HCT116 (cell line): Measurements from ENCODE around the gene LYPD6. TPM values are rescaled to one million over a fixed set of nuclear protein-coding genes. Genes with fewer than 3 reads are reported as not detected.
"Not testable (repeated sequence)": the region's sequence is repeated elsewhere in the genome, so short reads cannot be mapped to it uniquely, and the experiment has no call there.

Source experiments
- ATAC-seq: fragments of 200-7000 bp; cut with Tn5 transposase; 2 replicates; pipeline ENCODE4 v1.9.1; 2020; ENCODE audit warnings: mild to moderate bottlenecking, moderate library complexity
- BruUV-seq: library from RNA; stranded (reverse); fragments of 400-500 nt; replicated peaks from 2 replicates; lab custom pipeline; 2021; lab: Mats Ljungman, UMichigan
- CTCF ChIA-PET: fragments of 300-600 bp; sonication (Branson Sonifier 250); formaldehyde crosslinking; loops from one replicate; lab custom pipeline; 2021; ENCODE audit warnings: antibody characterized with exemption; lab: Charles Lee
- POLR2A ChIA-PET: fragments of 300-600, 350-600 bp; sonication (Branson Sonifier 250); formaldehyde crosslinking; loops from one replicate; lab custom pipeline; 2021; ENCODE audit warnings: antibody characterized with exemption; lab: Charles Lee
- RAD21 ChIA-PET, 2 experiments: fragments of 300-600 bp; sonication (Branson Sonifier 250); formaldehyde crosslinking; loops; one replicate each; lab custom pipeline; 2023; ENCODE audit warnings: low total read pairs in 2 of 2; ENCODE audit not compliant: uncharacterized antibody in 2 of 2, unreplicated experiment in 2 of 2, low non-redundant PET in 1 of 2; lab: Charles Lee
- DNase-seq: peaks from one replicate; pipeline ENCODE4 v3.0.0-alpha.2; 2010; ENCODE audit warnings: low read depth, low spot score
- H2AFZ ChIP-seq: fragments of 200-600 bp; shearing (Covaris generic), sonication (generic); 2 replicates; pipeline ENCODE4 v1.6.1; 2017; ENCODE audit warnings: low read depth, mixed run types, mixed read lengths, antibody characterized with exemption, low read length; ENCODE audit not compliant: poor library complexity, severe bottlenecking
- H3K27ac ChIP-seq: 2 replicates; pipeline ENCODE4 v1.5.1; 2012; ENCODE audit warnings: low read depth, low read length
- H3K27me3 ChIP-seq: fragments of 200-600 bp; sonication (generic); 2 replicates; pipeline ENCODE4 v1.6.1; 2016; ENCODE audit warnings: mixed run types, low read length, mixed read lengths; ENCODE audit not compliant: insufficient read depth
- H3K36me3 ChIP-seq, 2 experiments: fragments of 200-500 bp in 1 of 2; fragments of 200-600 bp in 1 of 2; sonication (Bioruptor generic) in 1 of 2; sonication (generic) in 1 of 2; 2 replicates each; pipeline versions ENCODE4 v1.5.1 to v1.6.1; 2014 to 2016; ENCODE audit warnings: low read length in 2 of 2, inconsistent platforms in 1 of 2, mixed read lengths in 1 of 2, mixed run types in 1 of 2; ENCODE audit not compliant: insufficient read depth in 2 of 2, control insufficient read depth in 1 of 2
- H3K4me1 ChIP-seq, 2 experiments: fragments of 200-600 bp in 1 of 2; sonication (generic) in 1 of 2; 2 replicates each; pipeline versions ENCODE4 v1.5.1 to v1.6.1; 2012 to 2017; ENCODE audit warnings: low read length in 2 of 2, inconsistent platforms in 1 of 2, mild to moderate bottlenecking in 1 of 2, mixed read lengths in 1 of 2, mixed run types in 1 of 2, moderate library complexity in 1 of 2; ENCODE audit not compliant: insufficient read depth in 2 of 2, control insufficient read depth in 1 of 2
- H3K4me2 ChIP-seq: fragments of 200-600 bp; sonication (generic); 2 replicates; pipeline ENCODE4 v1.6.1; 2017; ENCODE audit warnings: mixed run types, low read length, mixed read lengths
- H3K4me3 ChIP-seq, 2 experiments: fragments of 200-600 bp in 1 of 2; sonication (generic) in 1 of 2; replicated peaks in 1 of 2; 2 replicates each; pipeline ENCODE4 v1.5.1; 2011 to 2016; ENCODE audit warnings: low read length in 2 of 2, control low read depth in 1 of 2, low read depth in 1 of 2, mild to moderate bottlenecking in 1 of 2, mixed read lengths in 1 of 2, mixed run types in 1 of 2
- H3K79me2 ChIP-seq: fragments of 200-600 bp; sonication (generic); 2 replicates; pipeline ENCODE4 v1.6.1; 2017; ENCODE audit warnings: mild to moderate bottlenecking, mixed run types, low read length, moderate library complexity, mixed read lengths; ENCODE audit not compliant: insufficient read depth
- H3K9ac ChIP-seq: fragments of 200-600 bp; sonication (generic); 2 replicates; pipeline ENCODE4 v1.6.1; 2016; ENCODE audit warnings: low read length, mixed read lengths
- H3K9me2 ChIP-seq: fragments of 200-600 bp; sonication (generic), shearing (Covaris generic); 2 replicates; pipeline ENCODE4 v1.6.1; 2017; ENCODE audit warnings: mixed run types, mild to moderate bottlenecking, moderate library complexity; ENCODE audit not compliant: insufficient read depth
- H3K9me3 ChIP-seq, 2 experiments: fragments of 200-500 bp in 1 of 2; fragments of 200-600 bp in 1 of 2; sonication (Bioruptor generic) in 1 of 2; sonication (generic) in 1 of 2; 2 replicates each; pipeline ENCODE4 v1.6.1; 2014 to 2017; ENCODE audit warnings: low read length in 2 of 2, mixed read lengths in 2 of 2, inconsistent platforms in 1 of 2, low read depth in 1 of 2, mild to moderate bottlenecking in 1 of 2, mixed run types in 1 of 2, moderate library complexity in 1 of 2; ENCODE audit not compliant: control insufficient read depth in 1 of 2, insufficient read depth in 1 of 2
- H4K20me1 ChIP-seq: fragments of 200-600 bp; sonication (generic), shearing (Covaris generic); 2 replicates; pipeline ENCODE4 v1.6.1; 2017; ENCODE audit warnings: mixed run types, mild to moderate bottlenecking, moderate library complexity; ENCODE audit not compliant: insufficient read depth
- CBX3 ChIP-seq: IDR thresholded peaks from 2 replicates; pipeline ENCODE4 v1.6.1; 2012; ENCODE audit warnings: low read depth
- EGR1 ChIP-seq: IDR thresholded peaks from 2 replicates; pipeline ENCODE4 v1.6.1; 2012; ENCODE audit warnings: low read depth
- EZH2phosphoT487 ChIP-seq: fragments of 200-600 bp; IDR thresholded peaks from 2 replicates; pipeline ENCODE4 v1.6.1; 2018; ENCODE audit warnings: antibody characterized with exemption, borderline replicate concordance
- POLR2AphosphoS5 ChIP-seq: IDR thresholded peaks from 2 replicates; pipeline ENCODE4 v1.6.1; 2011; ENCODE audit warnings: mild to moderate bottlenecking, low read depth, low read length, moderate library complexity
- RAD21 ChIP-seq: IDR thresholded peaks from 2 replicates; pipeline ENCODE4 v1.6.1; 2012; ENCODE audit warnings: low read depth, mild to moderate bottlenecking
- SIN3A ChIP-seq: IDR thresholded peaks from 2 replicates; pipeline ENCODE4 v1.6.1; 2012; ENCODE audit warnings: low read depth
- SP1 ChIP-seq: IDR thresholded peaks from 2 replicates; pipeline ENCODE4 v1.6.1; 2012; ENCODE audit warnings: low read depth
- ZFX ChIP-seq: fragments of 450-650 bp; IDR thresholded peaks from 2 replicates; pipeline ENCODE4 v1.6.1; 2017
- ZNF274 ChIP-seq: fragments of 200-500 bp; sonication (Bioruptor generic); IDR thresholded peaks from 2 replicates; pipeline ENCODE4 v1.6.1; 2014; ENCODE audit warnings: mild to moderate bottlenecking, low read depth, low read length, inconsistent platforms
- intact Hi-C: fragments of 100-400 bp; cut with micrococcal nuclease; formaldehyde crosslinking; loops from 2 replicates; pipeline ENCODE4 v1.10.0; 2022
- total RNA-seq: library from RNA; stranded (reverse); gene quantifications from one replicate; pipeline ENCODE4 v1.2.1, GENCODE V29; 2021; ENCODE audit not compliant: unreplicated experiment
- TF ChIP-seq, protein P1 (sequence below): IDR thresholded peaks from 2 replicates; pipeline ENCODE4 v1.6.1; 2011; ENCODE audit warnings: mild to moderate bottlenecking, low read length, moderate library complexity; ENCODE audit not compliant: insufficient replicate concordance; ENCODE audit errors: extremely low read depth
- TF ChIP-seq, protein P2 (sequence below): IDR thresholded peaks from 2 replicates; pipeline ENCODE4 v1.6.1; 2012
- TF ChIP-seq, protein P3 (sequence below): IDR thresholded peaks from 2 replicates; pipeline ENCODE4 v1.6.1; 2012; ENCODE audit warnings: low read depth

LYPD6 gene
- total RNA-seq, 1 experiment from 2014 or later = 3.0 TPM

DNA sequence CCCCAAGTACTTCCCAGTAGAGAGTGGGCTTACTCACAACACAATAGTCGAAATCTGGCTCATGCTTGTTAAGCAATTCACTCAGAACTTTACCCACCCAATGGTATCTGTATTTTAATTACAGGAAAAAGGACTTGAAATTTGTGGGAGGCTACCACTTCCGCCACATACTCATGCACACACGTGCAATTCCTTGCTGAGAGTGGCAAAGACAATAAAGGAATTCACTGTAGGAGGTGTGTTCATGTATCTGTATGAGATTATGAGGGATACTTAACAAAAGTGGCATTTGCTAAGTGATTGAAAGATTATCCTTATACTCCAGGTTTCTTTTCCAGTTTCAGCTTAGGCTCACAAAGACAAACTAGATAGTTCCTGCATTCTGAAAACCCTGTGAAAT is 14.9 kb upstream of the LYPD6 start:
- no peak overlapping the region for H3K27ac ChIP-seq
- no TSS peak for BruUV-seq
- H3K4me1 ChIP-seq = peaks cover 0 to 3% of the 10 kb centered on the region in 2 experiments; a peak in 1 of 4 replicates
- no peak for DNase-seq
- POLR2A ChIA-PET = no interaction called here
- H3K79me2 ChIP-seq = no peaks in the 10 kb centered on the region
- H3K4me3 ChIP-seq = no peak overlapping the region
- H3K9me3 ChIP-seq = no peaks in the 10 kb centered on the region
- no peak for ATAC-seq
- H3K4me2 ChIP-seq = no peak overlapping the region
- CTCF ChIA-PET = no interaction called here
- intact Hi-C loops = no loop called here
- no peak overlapping the region for H3K9ac ChIP-seq
- RAD21 ChIA-PET = no interaction called here
- TF ChIP-seq SP1 (no peak), SIN3A (no peak), ZFX (no peak), RAD21 (no peak), EZH2phosphoT487 (no peak), ZNF274 (no peak), CBX3 (no peak), EGR1 (no peak), POLR2AphosphoS5 (no peak)
- TF ChIP-seq, protein P1, sequence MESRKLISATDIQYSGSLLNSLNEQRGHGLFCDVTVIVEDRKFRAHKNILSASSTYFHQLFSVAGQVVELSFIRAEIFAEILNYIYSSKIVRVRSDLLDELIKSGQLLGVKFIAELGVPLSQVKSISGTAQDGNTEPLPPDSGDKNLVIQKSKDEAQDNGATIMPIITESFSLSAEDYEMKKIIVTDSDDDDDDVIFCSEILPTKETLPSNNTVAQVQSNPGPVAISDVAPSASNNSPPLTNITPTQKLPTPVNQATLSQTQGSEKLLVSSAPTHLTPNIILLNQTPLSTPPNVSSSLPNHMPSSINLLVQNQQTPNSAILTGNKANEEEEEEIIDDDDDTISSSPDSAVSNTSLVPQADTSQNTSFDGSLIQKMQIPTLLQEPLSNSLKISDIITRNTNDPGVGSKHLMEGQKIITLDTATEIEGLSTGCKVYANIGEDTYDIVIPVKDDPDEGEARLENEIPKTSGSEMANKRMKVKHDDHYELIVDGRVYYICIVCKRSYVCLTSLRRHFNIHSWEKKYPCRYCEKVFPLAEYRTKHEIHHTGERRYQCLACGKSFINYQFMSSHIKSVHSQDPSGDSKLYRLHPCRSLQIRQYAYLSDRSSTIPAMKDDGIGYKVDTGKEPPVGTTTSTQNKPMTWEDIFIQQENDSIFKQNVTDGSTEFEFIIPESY = no peak
- TF ChIP-seq, protein P2, sequence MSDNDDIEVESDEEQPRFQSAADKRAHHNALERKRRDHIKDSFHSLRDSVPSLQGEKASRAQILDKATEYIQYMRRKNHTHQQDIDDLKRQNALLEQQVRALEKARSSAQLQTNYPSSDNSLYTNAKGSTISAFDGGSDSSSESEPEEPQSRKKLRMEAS = no peak
- TF ChIP-seq, protein P3, sequence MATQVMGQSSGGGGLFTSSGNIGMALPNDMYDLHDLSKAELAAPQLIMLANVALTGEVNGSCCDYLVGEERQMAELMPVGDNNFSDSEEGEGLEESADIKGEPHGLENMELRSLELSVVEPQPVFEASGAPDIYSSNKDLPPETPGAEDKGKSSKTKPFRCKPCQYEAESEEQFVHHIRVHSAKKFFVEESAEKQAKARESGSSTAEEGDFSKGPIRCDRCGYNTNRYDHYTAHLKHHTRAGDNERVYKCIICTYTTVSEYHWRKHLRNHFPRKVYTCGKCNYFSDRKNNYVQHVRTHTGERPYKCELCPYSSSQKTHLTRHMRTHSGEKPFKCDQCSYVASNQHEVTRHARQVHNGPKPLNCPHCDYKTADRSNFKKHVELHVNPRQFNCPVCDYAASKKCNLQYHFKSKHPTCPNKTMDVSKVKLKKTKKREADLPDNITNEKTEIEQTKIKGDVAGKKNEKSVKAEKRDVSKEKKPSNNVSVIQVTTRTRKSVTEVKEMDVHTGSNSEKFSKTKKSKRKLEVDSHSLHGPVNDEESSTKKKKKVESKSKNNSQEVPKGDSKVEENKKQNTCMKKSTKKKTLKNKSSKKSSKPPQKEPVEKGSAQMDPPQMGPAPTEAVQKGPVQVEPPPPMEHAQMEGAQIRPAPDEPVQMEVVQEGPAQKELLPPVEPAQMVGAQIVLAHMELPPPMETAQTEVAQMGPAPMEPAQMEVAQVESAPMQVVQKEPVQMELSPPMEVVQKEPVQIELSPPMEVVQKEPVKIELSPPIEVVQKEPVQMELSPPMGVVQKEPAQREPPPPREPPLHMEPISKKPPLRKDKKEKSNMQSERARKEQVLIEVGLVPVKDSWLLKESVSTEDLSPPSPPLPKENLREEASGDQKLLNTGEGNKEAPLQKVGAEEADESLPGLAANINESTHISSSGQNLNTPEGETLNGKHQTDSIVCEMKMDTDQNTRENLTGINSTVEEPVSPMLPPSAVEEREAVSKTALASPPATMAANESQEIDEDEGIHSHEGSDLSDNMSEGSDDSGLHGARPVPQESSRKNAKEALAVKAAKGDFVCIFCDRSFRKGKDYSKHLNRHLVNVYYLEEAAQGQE = no peak
- no peaks in the 10 kb centered on the region for H4K20me1 ChIP-seq
- H3K9me2 ChIP-seq = no peaks in the 10 kb centered on the region
- no peaks in the 10 kb centered on the region for H3K36me3 ChIP-seq
- H3K27me3 ChIP-seq = no peaks in the 10 kb centered on the region
- no peak overlapping the region for H2AFZ ChIP-seq

DNA sequence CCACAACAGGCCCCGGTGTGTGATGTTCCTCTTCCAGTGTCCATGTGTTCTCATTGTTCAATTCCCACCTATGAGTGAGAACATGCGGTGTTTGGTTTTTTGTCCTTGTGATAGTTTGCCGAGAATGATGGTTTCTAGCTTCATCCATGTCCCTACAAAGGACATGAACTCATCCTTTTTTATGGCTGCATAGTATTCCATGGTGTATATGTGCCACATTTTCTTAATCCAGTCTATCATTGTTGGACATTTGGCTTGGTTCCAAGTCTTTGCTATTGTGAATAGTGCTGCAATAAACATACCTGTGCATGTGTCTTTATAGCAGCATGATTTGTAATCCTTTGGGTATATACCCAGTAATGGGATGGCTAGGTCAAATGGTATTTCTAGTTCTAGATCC is 11.8 kb upstream of the LYPD6 start:
- H3K4me2 ChIP-seq, DNase-seq, BruUV-seq, ATAC-seq, POLR2A ChIA-PET, CTCF ChIA-PET, H3K27me3 ChIP-seq, H3K79me2 ChIP-seq, H3K4me1 ChIP-seq, H3K4me3 ChIP-seq, H3K9me2 ChIP-seq, H4K20me1 ChIP-seq, H3K27ac ChIP-seq, RAD21 ChIA-PET, H3K36me3 ChIP-seq, H3K9ac ChIP-seq, H2AFZ ChIP-seq, H3K9me3 ChIP-seq, intact Hi-C loops: not testable (repeated sequence)
